KMS-11 (cell line): ENCODE data around the gene PLA2G4E.

Experiments
- H2AFZ ChIP-seq: fragments of 200-600 bp; sonication (generic); 2 replicates; pipeline ENCODE4 v1.6.1; 2016; ENCODE audit warnings: antibody characterized with exemption, mixed run types, low read depth
- H3K27ac ChIP-seq: fragments of 200-600 bp; sonication (generic); 2 replicates; pipeline ENCODE4 v1.6.1; 2016; ENCODE audit warnings: mild to moderate bottlenecking, mixed run types
- H3K27me3 ChIP-seq: fragments of 200-600 bp; sonication (generic); 2 replicates; pipeline ENCODE4 v1.6.1; 2017; ENCODE audit warnings: mild to moderate bottlenecking, low read depth, mixed run types, moderate library complexity; ENCODE audit not compliant: insufficient read depth
- H3K36me3 ChIP-seq: fragments of 200-600 bp; sonication (generic); 2 replicates; pipeline ENCODE4 v1.6.1; 2017; ENCODE audit warnings: mild to moderate bottlenecking, mixed run types; ENCODE audit not compliant: insufficient read depth
- H3K4me1 ChIP-seq: fragments of 200-600 bp; sonication (generic); 2 replicates; pipeline ENCODE4 v1.6.1; 2016; ENCODE audit warnings: mild to moderate bottlenecking, low read depth, mixed run types; ENCODE audit not compliant: poor library complexity, severe bottlenecking
- H3K4me2 ChIP-seq: fragments of 200-600 bp; sonication (generic); 2 replicates; pipeline ENCODE4 v1.7.0; 2016; ENCODE audit warnings: mild to moderate bottlenecking, mixed run types
- H3K4me3 ChIP-seq: fragments of 200-600 bp; sonication (generic); IDR thresholded peaks from 2 replicates; pipeline ENCODE4 v1.6.1; 2017; ENCODE audit warnings: low read depth, low read length, mixed read lengths; ENCODE audit not compliant: insufficient read depth
- H3K79me2 ChIP-seq: fragments of 200-600 bp; sonication (generic); 2 replicates; pipeline ENCODE4 v1.6.1; 2016; ENCODE audit warnings: low read depth, mixed run types; ENCODE audit not compliant: insufficient read depth
- H3K9ac ChIP-seq: fragments of 200-600 bp; sonication (generic); 2 replicates; pipeline ENCODE4 v1.6.1; 2016; ENCODE audit warnings: mild to moderate bottlenecking, mixed run types
- H4K20me1 ChIP-seq: fragments of 200-600 bp; sonication (generic); 2 replicates; pipeline ENCODE4 v1.6.1; 2016; ENCODE audit warnings: mild to moderate bottlenecking, mixed run types; ENCODE audit not compliant: insufficient read depth
- TF ChIP-seq, protein P1 (sequence below): fragments of 200-600 bp; sonication (generic); conservative IDR thresholded peaks from 2 replicates; pipeline ENCODE4 v1.6.1; 2017; ENCODE audit warnings: low read depth, mild to moderate bottlenecking, antibody characterized with exemption, low read length, moderate library complexity, mixed read lengths

The PLA2G4E gene

DNA sequence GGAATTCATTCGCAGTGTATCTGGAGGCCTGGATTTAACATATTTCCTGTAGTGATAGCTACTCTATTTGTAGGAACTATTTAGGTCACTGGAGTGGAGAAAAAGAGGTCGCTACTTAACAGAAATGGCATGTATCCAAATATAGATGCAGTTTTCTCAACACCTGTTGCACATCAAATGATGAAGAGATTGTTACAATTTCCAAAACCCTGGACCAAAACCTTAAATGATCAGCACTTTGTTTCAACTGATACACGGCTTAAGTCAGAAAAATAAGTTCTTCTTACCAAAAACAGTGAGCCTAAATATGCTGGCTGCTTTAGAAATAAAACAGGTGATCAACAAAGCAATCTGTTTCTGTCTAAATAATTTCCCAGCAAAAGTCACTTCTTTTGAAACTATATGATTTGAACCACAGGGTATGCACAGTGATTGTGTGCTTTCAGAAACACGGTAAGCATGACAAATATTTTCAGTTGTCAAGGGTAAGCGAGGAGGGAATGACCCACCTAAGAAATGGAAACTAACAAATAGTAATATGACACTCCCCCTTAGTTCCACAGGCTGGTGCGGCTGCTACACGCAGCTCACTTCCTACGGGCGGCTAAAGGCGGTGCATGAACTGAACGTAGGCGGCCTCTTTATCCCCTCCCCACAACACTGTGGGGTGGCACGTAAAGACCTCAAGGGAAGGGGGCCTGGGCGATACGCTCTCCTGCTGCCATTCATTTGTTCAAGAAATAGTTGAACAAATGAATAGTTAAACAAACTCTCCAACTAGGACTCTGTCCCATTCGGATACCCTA is 49.5 kb downstream of the PLA2G4E start:
- no peaks in the 10 kb centered on the region for H3K36me3 ChIP-seq
- no peaks in the 10 kb centered on the region for H4K20me1 ChIP-seq
- peak overlapping the region; percentile 70 for H3K9ac ChIP-seq
- TF ChIP-seq, protein P1, sequence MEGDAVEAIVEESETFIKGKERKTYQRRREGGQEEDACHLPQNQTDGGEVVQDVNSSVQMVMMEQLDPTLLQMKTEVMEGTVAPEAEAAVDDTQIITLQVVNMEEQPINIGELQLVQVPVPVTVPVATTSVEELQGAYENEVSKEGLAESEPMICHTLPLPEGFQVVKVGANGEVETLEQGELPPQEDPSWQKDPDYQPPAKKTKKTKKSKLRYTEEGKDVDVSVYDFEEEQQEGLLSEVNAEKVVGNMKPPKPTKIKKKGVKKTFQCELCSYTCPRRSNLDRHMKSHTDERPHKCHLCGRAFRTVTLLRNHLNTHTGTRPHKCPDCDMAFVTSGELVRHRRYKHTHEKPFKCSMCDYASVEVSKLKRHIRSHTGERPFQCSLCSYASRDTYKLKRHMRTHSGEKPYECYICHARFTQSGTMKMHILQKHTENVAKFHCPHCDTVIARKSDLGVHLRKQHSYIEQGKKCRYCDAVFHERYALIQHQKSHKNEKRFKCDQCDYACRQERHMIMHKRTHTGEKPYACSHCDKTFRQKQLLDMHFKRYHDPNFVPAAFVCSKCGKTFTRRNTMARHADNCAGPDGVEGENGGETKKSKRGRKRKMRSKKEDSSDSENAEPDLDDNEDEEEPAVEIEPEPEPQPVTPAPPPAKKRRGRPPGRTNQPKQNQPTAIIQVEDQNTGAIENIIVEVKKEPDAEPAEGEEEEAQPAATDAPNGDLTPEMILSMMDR = no peak
- H3K4me1 ChIP-seq = peaks cover 33% of the 10 kb centered on the region
- H3K27ac ChIP-seq = peak overlapping the region; percentile 57
- H2AFZ ChIP-seq = peak overlapping the region; percentile 90; the same call in 1 of the 2 replicates
- peak overlapping the region; percentile 77 for H3K4me2 ChIP-seq
- peaks cover 28% of the 10 kb centered on the region; the same call in 1 of the 2 replicates for H3K79me2 ChIP-seq
- H3K27me3 ChIP-seq = no peaks in the 10 kb centered on the region
- no peak overlapping the region for H3K4me3 ChIP-seq

DNA sequence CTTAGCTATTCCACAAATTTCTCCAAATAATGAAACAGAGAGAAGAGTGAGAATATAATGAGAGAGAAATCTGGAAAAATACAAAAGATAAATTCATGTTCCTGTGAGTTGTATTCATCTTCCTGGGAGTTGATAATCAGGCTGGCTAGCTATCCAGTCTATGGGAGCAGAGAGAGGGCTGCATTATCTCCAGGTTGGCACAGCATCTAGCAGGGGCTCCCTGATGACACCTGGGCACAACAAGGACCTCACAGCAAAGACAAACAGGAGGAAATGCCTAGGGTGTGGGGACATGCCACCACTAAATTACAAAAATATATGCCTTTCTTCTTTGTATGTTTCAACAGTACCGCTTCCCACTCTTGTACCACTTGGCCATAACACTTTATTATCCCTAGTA is 50.4 kb downstream of the PLA2G4E start:
- peak overlapping the region; percentile 70; the same call in 1 of the 2 replicates for H3K9ac ChIP-seq
- no peak overlapping the region for H2AFZ ChIP-seq
- peak overlapping the region; percentile 77 for H3K4me2 ChIP-seq
- peak overlapping the region; percentile 57 for H3K27ac ChIP-seq
- peaks cover 33% of the 10 kb centered on the region for H3K4me1 ChIP-seq
- peaks cover 28% of the 10 kb centered on the region; the same call in 1 of the 2 replicates for H3K79me2 ChIP-seq
- no peaks in the 10 kb centered on the region for H3K27me3 ChIP-seq
- no peaks in the 10 kb centered on the region for H3K36me3 ChIP-seq
- H4K20me1 ChIP-seq = no peaks in the 10 kb centered on the region
- TF ChIP-seq, protein P1 = no peak
- no peak overlapping the region for H3K4me3 ChIP-seq

DNA sequence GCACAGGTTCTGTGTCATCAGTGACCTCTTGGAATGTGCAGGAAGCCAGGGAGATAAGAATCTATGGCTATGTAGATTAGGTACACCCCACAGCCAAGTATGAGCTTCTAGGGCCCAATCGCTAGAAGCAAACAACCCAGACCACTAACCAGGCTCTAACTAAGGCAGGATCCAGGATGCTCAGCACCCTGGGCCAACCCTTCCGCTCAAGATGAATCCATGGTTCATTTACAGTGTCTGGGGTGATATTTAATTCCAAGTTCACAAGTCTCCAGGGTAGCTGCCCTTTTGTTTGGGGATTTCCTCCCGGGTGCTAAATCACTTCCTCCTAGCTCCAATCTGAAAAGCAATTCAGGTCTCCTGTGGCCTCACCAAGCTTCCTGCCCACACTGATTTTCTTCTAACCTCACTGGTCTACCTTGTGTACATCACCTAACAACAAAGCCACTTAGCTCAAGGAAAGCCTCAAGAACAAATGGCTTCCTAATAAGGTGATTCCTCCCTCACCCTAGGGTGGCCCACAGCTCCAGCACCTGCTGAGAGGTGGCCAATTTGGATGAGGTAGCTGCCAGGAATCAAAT is 50.9 kb downstream of the PLA2G4E start:
- Histone ChIP-seq H3K27ac (0 out of 2 replicates have a peak overlapping the region, but pooled peaks have one; percentile 57), H4K20me1 (no peaks in the 10 kb centered on the region), H3K9ac (no peak overlapping the region; the same call in 1 of the 2 replicates), H2AFZ (no peak overlapping the region), H3K27me3 (no peaks in the 10 kb centered on the region), H3K4me1 (peaks cover 33% of the 10 kb centered on the region), H3K36me3 (no peaks in the 10 kb centered on the region), H3K4me2 (peak overlapping the region; percentile 77), H3K4me3 (no peak overlapping the region), H3K79me2 (peaks cover 28% of the 10 kb centered on the region; the same call in 1 of the 2 replicates)
- TF ChIP-seq, protein P1 = no peak

DNA sequence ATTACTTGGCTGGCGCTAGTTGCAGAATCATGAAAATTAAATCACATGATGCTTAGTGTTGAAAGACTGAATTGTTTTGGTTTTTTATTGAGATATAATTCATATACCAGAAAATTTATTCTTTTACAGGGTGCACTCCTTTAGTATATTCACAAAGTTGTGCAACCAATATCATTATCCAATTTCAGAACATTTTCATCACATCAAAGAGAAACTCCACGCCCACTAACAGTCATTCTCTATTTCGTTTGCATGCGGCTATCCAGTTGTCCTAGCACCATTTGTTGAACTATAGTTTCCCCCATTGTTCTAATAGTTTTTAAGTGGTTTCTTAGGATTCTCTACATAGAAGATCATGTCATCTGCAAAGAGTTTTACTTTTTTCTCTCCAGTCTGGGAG is 52.1 kb downstream of the PLA2G4E start:
- Histone ChIP-seq H4K20me1 (no peaks in the 10 kb centered on the region), H2AFZ (no peak overlapping the region), H3K79me2 (peaks cover 28% of the 10 kb centered on the region; the same call in 1 of the 2 replicates), H3K4me2 (no peak overlapping the region), H3K36me3 (no peaks in the 10 kb centered on the region), H3K4me1 (peaks cover 33% of the 10 kb centered on the region), H3K27ac (no peak overlapping the region), H3K4me3 (no peak overlapping the region), H3K27me3 (no peaks in the 10 kb centered on the region), H3K9ac (no peak overlapping the region)
- TF ChIP-seq, protein P1 = no peak
